HL-60 (cell line): Measurements from ENCODE around the gene ERRFI1.

Source experiments
- DNase-seq, 2 experiments: peaks; one replicate each; pipeline ENCODE4 v3.0.0-alpha.2; 2010 to 2020; ENCODE audit warnings: low read depth in 1 of 2, low spot score in 1 of 2
- H3K27ac ChIP-seq: fragments of 250-450 bp; sonication (Bioruptor Pico); replicated peaks from 2 replicates; pipeline ENCODE4 v1.5.1; 2020; ENCODE audit warnings: mild to moderate bottlenecking, moderate library complexity
- H3K27me3 ChIP-seq: fragments of 250-450 bp; sonication (Bioruptor Pico); 2 replicates; pipeline ENCODE4 v1.5.1; 2021; ENCODE audit warnings: mild to moderate bottlenecking, moderate library complexity; ENCODE audit not compliant: insufficient read depth, poor library complexity, severe bottlenecking
- H3K4me3 ChIP-seq: replicated peaks from 2 replicates; pipeline ENCODE4 v1.5.1; 2011; ENCODE audit warnings: mild to moderate bottlenecking, control low read depth, low read length; ENCODE audit not compliant: insufficient read depth
- CTCF ChIP-seq: IDR thresholded peaks from one replicate; pipeline ENCODE4 v1.5.1; 2011; ENCODE audit warnings: low read length, control low read depth, inconsistent platforms; ENCODE audit not compliant: insufficient read depth
- GABPA ChIP-seq: IDR thresholded peaks from 2 replicates; pipeline ENCODE4 v1.6.1; 2012; ENCODE audit warnings: low read depth
- POLR2AphosphoS5 ChIP-seq: IDR thresholded peaks from 2 replicates; pipeline ENCODE4 v1.6.1; 2012; ENCODE audit warnings: low read depth
- REST ChIP-seq: IDR thresholded peaks from 2 replicates; pipeline ENCODE4 v1.6.1; 2012; ENCODE audit warnings: low read depth; ENCODE audit not compliant: insufficient replicate concordance
- SPI1 ChIP-seq: IDR thresholded peaks from 2 replicates; pipeline ENCODE4 v1.6.1; 2012; ENCODE audit warnings: low read depth, mild to moderate bottlenecking, borderline replicate concordance

The ERRFI1 gene

GRCh38 chr1:7988576-7988975 is 37.5 kb downstream of the ERRFI1 start:
- H3K27ac ChIP-seq, result no peak overlapping the region
- no peak for DNase-seq
- no peak for TF ChIP-seq GABPA
- no peak for TF ChIP-seq SPI1
- TF ChIP-seq CTCF, result no peak
- TF ChIP-seq REST, result no peak
- no peak for TF ChIP-seq POLR2AphosphoS5

GRCh38 chr1:7987528-7987927 is 38.6 kb downstream of the ERRFI1 start:
- H3K4me3 ChIP-seq, result no peak overlapping the region
- no peaks in the 10 kb centered on the region for H3K27me3 ChIP-seq
- DNase-seq, result no peak
- TF ChIP-seq GABPA (no peak), CTCF (no peak), POLR2AphosphoS5 (no peak), REST (no peak), SPI1 (no peak)
- no peak overlapping the region for H3K27ac ChIP-seq

More at GRCh38 chr1:7988576-7988975, 37.5 kb downstream of the ERRFI1 start:
- Histone ChIP-seq H3K27me3 (no peaks in the 10 kb centered on the region), H3K4me3 (no peak overlapping the region)

GRCh38 chr1:7985851-7986612 is 40.1 kb downstream of the ERRFI1 start:
- no peak for DNase-seq
- Histone ChIP-seq H3K27me3 (no peaks in the 10 kb centered on the region), H3K27ac (no peak overlapping the region), H3K4me3 (no peak overlapping the region)
- no peak for TF ChIP-seq SPI1
- no peak for TF ChIP-seq CTCF
- TF ChIP-seq REST, result no peak
- TF ChIP-seq POLR2AphosphoS5, result no peak
- TF ChIP-seq GABPA, result no peak
